Panc1 (cell line): ENCODE measurements around the gene FOSB.

Experiments used
- TF ChIP-seq, protein P1 (sequence below): fragments of 450-650 bp; IDR thresholded peaks from 2 replicates; pipeline ENCODE4 v1.5.1; 2017; ENCODE audit warnings: mild to moderate bottlenecking
- TF ChIP-seq, protein P2 (sequence below), 2 experiments: IDR thresholded peaks; 2 replicates each; pipeline ENCODE4 v1.6.1; 2011 to 2012; ENCODE audit warnings: low read depth in 2 of 2, control low read depth in 1 of 2, low read length in 1 of 2, mild to moderate bottlenecking in 1 of 2, moderate library complexity in 1 of 2; ENCODE audit not compliant: insufficient read depth in 1 of 2

DNA sequence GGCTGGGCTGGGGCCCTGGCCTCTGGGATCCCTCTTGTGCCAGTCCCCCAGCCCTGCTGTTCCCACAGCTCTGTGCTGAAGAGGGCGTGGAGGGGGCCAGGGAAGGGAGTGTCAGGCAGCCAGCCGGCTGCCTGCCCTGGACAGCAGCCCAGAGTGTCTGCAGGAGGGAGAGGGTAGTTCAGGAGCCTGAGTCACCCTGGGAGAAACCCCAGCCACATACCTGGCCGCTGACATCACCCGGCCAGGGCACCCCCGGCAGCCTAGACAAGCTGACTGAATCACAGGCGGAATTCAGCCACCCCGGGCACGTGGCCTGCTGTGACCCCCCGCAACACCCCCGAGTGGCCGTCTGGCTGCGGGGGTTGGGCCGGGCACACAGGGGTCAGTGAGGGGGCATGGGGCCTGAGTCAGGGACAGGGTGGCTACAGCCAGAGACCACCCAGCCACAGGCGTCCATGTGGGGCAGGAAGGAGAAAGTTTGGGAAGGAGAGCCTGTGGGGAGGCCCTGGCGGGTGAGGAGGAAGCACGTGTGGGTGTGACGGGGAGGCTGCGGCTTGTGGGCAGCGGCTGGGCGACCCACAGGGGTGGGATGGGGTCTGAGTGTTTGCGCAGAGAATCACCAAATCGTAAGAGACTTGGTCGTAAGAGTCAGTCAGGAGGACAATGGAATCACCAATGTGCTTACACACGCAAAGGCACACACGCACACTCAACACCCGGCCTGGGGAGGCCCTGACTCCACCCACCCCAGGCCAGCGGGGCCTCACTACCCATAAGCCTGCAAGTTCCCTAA, 11.9 kb upstream of the FOSB start:
- TF ChIP-seq, protein P1, sequence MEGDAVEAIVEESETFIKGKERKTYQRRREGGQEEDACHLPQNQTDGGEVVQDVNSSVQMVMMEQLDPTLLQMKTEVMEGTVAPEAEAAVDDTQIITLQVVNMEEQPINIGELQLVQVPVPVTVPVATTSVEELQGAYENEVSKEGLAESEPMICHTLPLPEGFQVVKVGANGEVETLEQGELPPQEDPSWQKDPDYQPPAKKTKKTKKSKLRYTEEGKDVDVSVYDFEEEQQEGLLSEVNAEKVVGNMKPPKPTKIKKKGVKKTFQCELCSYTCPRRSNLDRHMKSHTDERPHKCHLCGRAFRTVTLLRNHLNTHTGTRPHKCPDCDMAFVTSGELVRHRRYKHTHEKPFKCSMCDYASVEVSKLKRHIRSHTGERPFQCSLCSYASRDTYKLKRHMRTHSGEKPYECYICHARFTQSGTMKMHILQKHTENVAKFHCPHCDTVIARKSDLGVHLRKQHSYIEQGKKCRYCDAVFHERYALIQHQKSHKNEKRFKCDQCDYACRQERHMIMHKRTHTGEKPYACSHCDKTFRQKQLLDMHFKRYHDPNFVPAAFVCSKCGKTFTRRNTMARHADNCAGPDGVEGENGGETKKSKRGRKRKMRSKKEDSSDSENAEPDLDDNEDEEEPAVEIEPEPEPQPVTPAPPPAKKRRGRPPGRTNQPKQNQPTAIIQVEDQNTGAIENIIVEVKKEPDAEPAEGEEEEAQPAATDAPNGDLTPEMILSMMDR = no peak
- TF ChIP-seq, protein P2, sequence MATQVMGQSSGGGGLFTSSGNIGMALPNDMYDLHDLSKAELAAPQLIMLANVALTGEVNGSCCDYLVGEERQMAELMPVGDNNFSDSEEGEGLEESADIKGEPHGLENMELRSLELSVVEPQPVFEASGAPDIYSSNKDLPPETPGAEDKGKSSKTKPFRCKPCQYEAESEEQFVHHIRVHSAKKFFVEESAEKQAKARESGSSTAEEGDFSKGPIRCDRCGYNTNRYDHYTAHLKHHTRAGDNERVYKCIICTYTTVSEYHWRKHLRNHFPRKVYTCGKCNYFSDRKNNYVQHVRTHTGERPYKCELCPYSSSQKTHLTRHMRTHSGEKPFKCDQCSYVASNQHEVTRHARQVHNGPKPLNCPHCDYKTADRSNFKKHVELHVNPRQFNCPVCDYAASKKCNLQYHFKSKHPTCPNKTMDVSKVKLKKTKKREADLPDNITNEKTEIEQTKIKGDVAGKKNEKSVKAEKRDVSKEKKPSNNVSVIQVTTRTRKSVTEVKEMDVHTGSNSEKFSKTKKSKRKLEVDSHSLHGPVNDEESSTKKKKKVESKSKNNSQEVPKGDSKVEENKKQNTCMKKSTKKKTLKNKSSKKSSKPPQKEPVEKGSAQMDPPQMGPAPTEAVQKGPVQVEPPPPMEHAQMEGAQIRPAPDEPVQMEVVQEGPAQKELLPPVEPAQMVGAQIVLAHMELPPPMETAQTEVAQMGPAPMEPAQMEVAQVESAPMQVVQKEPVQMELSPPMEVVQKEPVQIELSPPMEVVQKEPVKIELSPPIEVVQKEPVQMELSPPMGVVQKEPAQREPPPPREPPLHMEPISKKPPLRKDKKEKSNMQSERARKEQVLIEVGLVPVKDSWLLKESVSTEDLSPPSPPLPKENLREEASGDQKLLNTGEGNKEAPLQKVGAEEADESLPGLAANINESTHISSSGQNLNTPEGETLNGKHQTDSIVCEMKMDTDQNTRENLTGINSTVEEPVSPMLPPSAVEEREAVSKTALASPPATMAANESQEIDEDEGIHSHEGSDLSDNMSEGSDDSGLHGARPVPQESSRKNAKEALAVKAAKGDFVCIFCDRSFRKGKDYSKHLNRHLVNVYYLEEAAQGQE (IDR thresholded peaks at IDR 0.05; ENCODE audit: insufficient read depth in 1 of 2, low read depth in 2 of 2, low read length in 1 of 2) = no peak
